ENCODE results near the gene WWC1.

DNA sequence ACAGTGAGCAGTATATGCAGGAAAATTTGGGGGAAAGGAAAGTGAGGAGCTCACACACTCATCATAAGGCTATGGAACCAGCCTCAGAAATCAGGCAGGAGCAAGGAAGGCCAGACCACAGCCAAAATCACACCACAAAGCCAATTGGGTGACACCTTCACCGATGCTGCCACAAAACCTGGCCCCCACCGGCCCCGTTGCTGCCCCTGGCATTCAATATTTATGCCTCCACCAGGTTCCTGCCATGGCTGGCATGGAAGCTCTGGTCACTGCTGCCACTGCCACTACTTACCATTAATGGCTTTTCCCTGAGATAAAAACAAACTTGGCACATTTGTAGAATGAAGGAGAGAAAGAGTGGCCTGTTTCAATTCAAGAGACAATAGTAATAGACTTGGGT is 166.1 kb downstream of the WWC1 start:
- TF ChIP-seq, protein P1, sequence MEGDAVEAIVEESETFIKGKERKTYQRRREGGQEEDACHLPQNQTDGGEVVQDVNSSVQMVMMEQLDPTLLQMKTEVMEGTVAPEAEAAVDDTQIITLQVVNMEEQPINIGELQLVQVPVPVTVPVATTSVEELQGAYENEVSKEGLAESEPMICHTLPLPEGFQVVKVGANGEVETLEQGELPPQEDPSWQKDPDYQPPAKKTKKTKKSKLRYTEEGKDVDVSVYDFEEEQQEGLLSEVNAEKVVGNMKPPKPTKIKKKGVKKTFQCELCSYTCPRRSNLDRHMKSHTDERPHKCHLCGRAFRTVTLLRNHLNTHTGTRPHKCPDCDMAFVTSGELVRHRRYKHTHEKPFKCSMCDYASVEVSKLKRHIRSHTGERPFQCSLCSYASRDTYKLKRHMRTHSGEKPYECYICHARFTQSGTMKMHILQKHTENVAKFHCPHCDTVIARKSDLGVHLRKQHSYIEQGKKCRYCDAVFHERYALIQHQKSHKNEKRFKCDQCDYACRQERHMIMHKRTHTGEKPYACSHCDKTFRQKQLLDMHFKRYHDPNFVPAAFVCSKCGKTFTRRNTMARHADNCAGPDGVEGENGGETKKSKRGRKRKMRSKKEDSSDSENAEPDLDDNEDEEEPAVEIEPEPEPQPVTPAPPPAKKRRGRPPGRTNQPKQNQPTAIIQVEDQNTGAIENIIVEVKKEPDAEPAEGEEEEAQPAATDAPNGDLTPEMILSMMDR (IDR thresholded peaks at IDR 0.05): no peak
- no peak for TF ChIP-seq POLR2AphosphoS5 (IDR thresholded peaks at IDR 0.05)
